SJSA1 (cell line): ENCODE measurements around the gene EVI5L. TPM values are rescaled to one million over a fixed set of nuclear protein-coding genes. Genes with fewer than 3 reads are reported as not detected.

ENCODE experiments used
- DNase-seq, 2 experiments: peaks; one replicate each; pipeline ENCODE4 v3.0.0-alpha.2; 2015 to 2020; ENCODE audit warnings: low spot score in 2 of 2, low read depth in 1 of 2
- H3K27ac ChIP-seq: fragments of 250-450 bp; sonication (Bioruptor Pico); 2 replicates; pipeline ENCODE4 v1.5.1; 2020; ENCODE audit warnings: mild to moderate bottlenecking, moderate library complexity
- H3K27me3 ChIP-seq: fragments of 250-450 bp; sonication (Bioruptor Pico); replicated peaks from 2 replicates; pipeline ENCODE4 v1.5.1; 2020; ENCODE audit warnings: mild to moderate bottlenecking, moderate library complexity
- H3K36me3 ChIP-seq: fragments of 250-450 bp; sonication (Bioruptor Pico); 2 replicates; pipeline ENCODE4 v1.5.1; 2020; ENCODE audit warnings: mild to moderate bottlenecking
- H3K4me1 ChIP-seq: fragments of 250-450 bp; sonication (Bioruptor Pico); replicated peaks from 2 replicates; pipeline ENCODE4 v1.6.1; 2021; ENCODE audit warnings: mild to moderate bottlenecking
- H3K4me3 ChIP-seq: fragments of 250-450 bp; sonication (Bioruptor Pico); 2 replicates; pipeline ENCODE4 v1.5.1; 2020; ENCODE audit warnings: mild to moderate bottlenecking
- H3K9me3 ChIP-seq: fragments of 250-450 bp; sonication (Bioruptor Pico); replicated peaks from 2 replicates; pipeline ENCODE4 v1.5.1; 2020; ENCODE audit warnings: mild to moderate bottlenecking
- total RNA-seq: library from RNA; depleted of rRNA; stranded (reverse); fragments of >200 nt; shearing (Covaris generic); gene quantifications from 2 replicates; pipeline ENCODE4 v1.2.3, GENCODE V29; 2014

EVI5L gene
- total RNA-seq, 1 experiment from 2014 or later: 16.3 TPM

DNA sequence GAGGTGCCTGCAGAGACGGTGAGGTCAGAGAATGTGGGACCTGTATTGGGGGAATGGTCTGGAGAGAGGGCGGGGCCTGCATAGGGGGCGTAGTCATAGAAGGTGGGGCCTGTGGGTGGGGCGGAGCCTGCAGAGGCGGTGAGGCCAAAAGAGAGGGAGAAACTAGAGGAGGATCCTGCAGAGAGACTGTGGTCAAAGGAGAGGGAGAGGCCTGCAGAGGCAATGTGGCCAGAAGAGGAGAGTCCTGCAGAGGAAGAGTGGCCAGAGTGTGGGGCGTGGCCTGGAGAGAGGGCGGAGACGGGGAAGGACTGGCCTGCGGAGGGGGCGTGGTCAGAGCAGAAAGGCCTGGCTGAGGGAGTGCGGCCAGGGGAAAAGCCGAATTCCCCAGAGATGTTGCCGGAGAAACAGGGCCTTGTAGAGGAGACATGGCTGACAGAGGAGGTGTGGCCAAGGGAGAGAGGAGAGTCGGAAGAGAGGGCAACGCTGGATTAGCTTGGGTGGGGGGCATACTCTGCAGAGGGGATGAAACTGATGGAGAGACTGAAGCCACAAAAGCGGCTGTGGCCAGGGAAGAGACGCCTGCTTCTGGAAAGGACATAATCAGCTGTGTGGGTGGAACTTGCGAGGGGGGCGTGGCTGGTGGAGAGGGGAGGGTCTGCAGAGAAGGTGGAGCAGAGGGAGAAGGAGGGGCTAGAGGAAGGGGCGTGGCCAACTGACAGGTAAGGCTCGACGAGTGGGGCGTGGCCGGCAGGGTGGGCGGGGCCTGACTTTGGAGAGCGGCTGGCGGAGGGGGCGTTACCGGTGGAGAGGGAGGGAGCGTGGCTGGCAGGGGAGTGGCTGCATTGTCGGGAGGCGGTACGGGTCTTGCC lies 41.7 kb downstream of the EVI5L start:
- Histone ChIP-seq H3K27me3 (peaks cover 39% of the 10 kb centered on the region), H3K36me3 (no peaks in the 10 kb centered on the region), H3K9me3 (no peaks in the 10 kb centered on the region; the same call in 1 of the 2 replicates), H3K4me1 (peaks cover 28% of the 10 kb centered on the region), H3K27ac (no peak overlapping the region), H3K4me3 (no peak overlapping the region)
- peak; percentile 85 to 91 for DNase-seq

- Histone ChIP-seq H3K27me3 (peaks cover 41% of the 10 kb centered on the region), H3K4me1 (peaks cover 28% of the 10 kb centered on the region), H3K27ac (no peak overlapping the region), H3K4me3 (no peak overlapping the region), H3K36me3 (no peaks in the 10 kb centered on the region), H3K9me3 (no peaks in the 10 kb centered on the region; the same call in 1 of the 2 replicates)
- peak in 1 of 2 experiments; percentile 42 for DNase-seq
Measured at GRCh38 chr19:7872306-7873204, 42.5 kb downstream of the EVI5L start.

DNA sequence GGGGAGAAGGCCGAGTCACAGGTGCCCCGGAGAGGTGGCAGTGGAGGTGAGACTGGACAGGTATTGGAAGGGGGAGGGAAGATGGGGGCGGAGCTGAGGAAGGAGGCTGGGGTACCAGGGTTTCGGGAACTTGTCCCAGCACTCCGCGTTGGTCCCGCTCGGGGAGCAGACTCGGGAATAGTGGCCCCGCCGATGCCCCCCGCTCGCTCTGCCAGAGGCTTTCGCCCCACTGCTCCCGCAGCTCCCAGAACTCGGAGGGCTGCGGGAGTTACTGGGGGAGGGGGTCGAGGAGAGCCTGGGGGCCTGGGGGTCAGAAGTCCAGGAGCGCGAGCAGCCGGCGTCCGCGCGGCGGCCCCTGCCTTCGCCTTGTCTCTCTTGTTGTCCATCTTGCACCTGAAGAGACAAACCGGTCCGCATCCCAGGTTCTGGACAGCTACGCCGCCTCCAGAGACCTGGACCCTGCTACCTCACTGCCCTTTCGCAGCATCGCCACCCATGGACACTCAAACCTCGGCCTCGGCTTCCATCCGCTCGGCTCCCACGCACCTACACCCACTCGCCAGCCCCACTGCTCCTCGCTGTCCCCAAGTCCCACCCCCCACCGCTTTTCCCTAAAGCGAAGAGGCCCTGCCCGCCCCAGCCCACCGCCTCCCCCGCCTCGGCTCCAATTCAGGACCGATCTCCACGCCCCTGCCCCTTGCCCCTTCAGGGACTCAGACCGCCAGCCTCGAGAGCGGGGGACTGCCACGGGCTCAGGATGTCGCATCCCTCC lies 43.5 kb downstream of the EVI5L start:
- Histone ChIP-seq H3K27ac (no peak overlapping the region), H3K4me1 (peaks cover 26% of the 10 kb centered on the region), H3K36me3 (no peaks in the 10 kb centered on the region), H3K27me3 (peaks cover 39% of the 10 kb centered on the region), H3K4me3 (no peak overlapping the region), H3K9me3 (no peaks in the 10 kb centered on the region; the same call in 1 of the 2 replicates)
- DNase-seq: peak in 1 of 2 experiments; percentile 42

DNA sequence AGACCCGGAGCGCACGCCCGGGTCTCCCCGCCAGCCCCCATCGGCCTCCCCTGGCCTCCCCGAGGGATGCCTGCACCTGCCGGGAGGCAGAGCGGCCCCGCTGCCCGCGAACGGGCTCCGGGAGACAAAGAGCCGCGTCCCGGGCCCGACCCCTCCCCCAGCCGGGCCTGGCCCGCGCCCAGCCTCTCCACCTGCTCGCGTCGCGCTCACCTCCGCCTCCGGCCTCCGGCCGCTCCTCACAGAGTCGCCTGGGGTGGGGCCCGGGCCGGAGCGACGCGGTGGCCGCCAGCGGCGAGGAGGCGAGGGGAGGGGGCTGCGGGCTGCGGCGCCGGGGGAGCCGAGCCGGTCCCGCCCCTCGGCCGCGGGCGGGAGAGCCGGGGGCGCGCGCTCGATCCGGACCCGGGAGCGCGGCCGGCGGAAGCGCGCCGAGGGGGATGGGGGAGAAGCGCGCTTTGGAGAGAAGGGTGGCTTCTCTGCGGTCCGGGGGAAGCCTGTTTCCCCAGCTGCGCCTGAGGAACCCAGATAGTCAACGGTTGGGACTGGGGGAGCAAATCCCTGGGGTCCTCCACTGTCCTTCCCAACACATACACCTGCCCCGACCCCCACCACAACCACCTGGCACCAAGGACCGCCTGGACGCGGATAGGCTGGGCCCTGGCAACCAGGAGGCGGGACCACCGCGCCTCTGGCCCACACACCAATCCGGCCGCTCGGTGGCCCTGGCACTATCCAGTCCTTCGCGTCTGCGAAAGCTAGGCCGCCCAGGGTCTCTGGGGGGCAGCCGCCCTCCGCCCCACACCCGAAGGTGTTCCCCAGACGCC lies 44.3 kb downstream of the EVI5L start, which contains the start of gene PRR36:
PRR36 (minus strand) TSS at position 315 of the 821 bp plus-strand sequence. CDS start 701 bp downstream, outside the sequence.
- Histone ChIP-seq H3K27me3 (peaks cover 39% of the 10 kb centered on the region), H3K4me1 (peaks cover 18% of the 10 kb centered on the region), H3K9me3 (no peaks in the 10 kb centered on the region; the same call in 1 of the 2 replicates), H3K36me3 (no peaks in the 10 kb centered on the region), H3K27ac (no peak within 1 kb of the TSS), H3K4me3 (no peak within 1 kb of the TSS)
- DNase-seq: no peak

- peaks cover 39% of the 10 kb centered on the region for H3K27me3 ChIP-seq
- no peaks in the 10 kb centered on the region for H3K9me3 ChIP-seq
- no peak overlapping the region for H3K27ac ChIP-seq
- H3K4me1 ChIP-seq: peaks cover 12% of the 10 kb centered on the region
- H3K36me3 ChIP-seq: no peaks in the 10 kb centered on the region
- no peak for DNase-seq
- no peak overlapping the region for H3K4me3 ChIP-seq
Measured at GRCh38 chr19:7874897-7875273, 44.9 kb downstream of the EVI5L start.

GRCh38 chr19:7877249-7877836 lies 47.3 kb downstream of the EVI5L start:
- H3K4me3 ChIP-seq: no peak overlapping the region
- no peak overlapping the region for H3K27ac ChIP-seq
- peaks cover 2% of the 10 kb centered on the region for H3K4me1 ChIP-seq
- H3K9me3 ChIP-seq: no peaks in the 10 kb centered on the region
- no peaks in the 10 kb centered on the region for H3K36me3 ChIP-seq
- DNase-seq: no peak
- H3K27me3 ChIP-seq: peaks cover 38% of the 10 kb centered on the region

DNA sequence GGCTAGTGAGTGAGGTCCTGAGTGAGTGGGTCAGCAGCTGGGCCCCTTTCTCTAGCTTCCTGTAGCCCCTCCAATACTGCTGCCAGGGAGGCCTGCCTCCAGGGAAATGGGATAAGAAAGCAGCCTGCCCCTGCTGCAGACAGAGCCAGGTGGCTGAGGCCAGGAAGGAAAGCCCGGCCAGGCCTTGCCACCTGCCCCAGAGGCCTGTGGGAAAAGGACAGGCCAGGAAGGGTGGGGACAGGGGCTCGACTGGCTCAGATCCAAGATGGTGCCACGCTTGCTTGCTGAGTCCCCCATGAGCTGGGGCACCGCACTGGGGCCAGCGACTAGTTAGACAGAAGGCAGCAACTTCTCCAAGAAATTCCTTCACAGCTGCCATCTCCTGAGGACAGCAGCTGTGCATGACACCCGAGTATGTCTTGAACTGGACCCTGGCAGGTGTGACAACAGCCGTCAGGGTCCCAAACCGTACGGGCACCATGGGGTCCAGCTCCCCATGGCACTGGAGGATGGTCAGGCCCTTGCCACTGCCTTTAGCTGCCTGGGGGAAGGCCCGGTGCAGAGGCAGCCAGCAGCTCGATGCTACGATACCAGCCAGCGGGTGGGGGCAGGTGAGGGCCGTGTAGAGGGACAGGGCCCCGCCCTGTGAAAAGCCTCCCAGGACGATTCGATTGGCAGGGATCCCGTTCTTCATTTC lies 49.2 kb downstream of the EVI5L start:
- Histone ChIP-seq H3K27ac (no peak overlapping the region), H3K4me3 (no peak overlapping the region), H3K36me3 (no peaks in the 10 kb centered on the region), H3K27me3 (peaks cover 21% of the 10 kb centered on the region), H3K4me1 (no peaks in the 10 kb centered on the region), H3K9me3 (no peaks in the 10 kb centered on the region)
- peak in 1 of 2 experiments; percentile 44 for DNase-seq

DNA sequence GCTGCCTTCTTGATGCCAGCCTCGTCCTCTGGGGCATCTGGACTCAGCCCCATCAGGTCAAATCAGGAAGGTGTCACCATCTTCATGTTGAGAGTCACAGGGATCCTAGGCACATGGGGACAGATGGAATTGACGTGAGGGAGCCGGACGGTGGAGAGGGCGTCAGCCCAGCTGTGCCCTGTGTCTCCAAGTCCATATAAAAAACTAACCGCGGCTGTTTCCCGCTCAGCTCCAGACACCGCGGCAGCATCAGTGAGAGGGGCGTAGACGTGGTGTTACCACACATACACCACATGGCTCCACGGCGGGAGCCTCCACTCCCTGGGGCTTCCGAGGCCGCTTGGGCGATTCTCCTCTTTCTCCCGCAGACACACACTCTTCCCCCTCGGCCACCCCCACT lies 49.8 kb downstream of the EVI5L start:
- Histone ChIP-seq H3K4me3 (no peak overlapping the region), H3K4me1 (no peaks in the 10 kb centered on the region), H3K27me3 (peaks cover 16% of the 10 kb centered on the region), H3K36me3 (no peaks in the 10 kb centered on the region), H3K9me3 (no peaks in the 10 kb centered on the region), H3K27ac (no peak overlapping the region)
- no peak for DNase-seq

DNA sequence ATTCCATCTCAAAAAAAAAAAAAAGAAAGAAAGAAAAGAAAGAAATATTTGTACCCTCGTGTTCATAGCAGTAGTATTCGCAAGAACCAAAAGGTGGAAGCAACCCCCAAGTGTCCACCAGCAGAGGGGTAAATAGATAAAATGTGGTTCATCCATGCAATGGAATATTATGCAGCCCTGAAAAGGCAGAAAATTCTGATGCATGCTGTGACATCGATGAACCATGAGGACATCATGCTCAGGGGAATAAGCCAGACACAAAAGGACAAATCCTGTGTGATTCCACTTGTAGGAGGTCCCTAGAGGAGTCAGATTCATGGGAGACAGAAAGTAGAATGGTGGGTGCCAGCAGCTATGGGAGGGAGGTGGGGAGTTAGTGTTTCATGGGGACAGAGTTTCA lies 51.9 kb downstream of the EVI5L start:
- H3K4me3 ChIP-seq: no peak overlapping the region
- DNase-seq: no peak
- no peaks in the 10 kb centered on the region for H3K36me3 ChIP-seq
- H3K4me1 ChIP-seq: no peaks in the 10 kb centered on the region
- H3K27ac ChIP-seq: no peak overlapping the region
- 0 out of 2 replicates have a peak, but pooled peaks cover 4% of the 10 kb centered on the region for H3K27me3 ChIP-seq
- H3K9me3 ChIP-seq: no peaks in the 10 kb centered on the region

DNA sequence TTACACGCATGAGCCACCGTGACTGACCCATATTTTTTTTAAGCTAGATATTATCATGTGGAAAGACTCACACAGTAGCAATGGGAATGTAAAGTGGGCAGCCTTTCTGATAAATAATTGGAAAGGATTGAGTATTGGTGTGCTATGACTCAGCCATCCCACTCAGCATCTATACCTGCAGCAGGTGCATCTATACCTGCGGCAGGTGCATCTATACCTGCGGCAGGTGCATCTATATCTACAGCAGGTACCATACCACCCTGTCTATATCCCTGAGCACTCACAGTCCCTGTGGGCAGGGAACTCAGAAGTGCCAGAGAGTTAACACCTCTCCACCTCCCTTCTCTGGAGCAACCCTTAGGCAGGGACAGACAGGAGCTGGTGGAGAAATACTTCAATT lies 53.1 kb downstream of the EVI5L start:
- DNase-seq: no peak
- no peak overlapping the region for H3K27ac ChIP-seq
- no peaks in the 10 kb centered on the region for H3K9me3 ChIP-seq
- peaks cover 1% of the 10 kb centered on the region; the same call in 1 of the 2 replicates for H3K4me1 ChIP-seq
- no peaks in the 10 kb centered on the region for H3K36me3 ChIP-seq
- H3K4me3 ChIP-seq: no peak overlapping the region
- no peaks in the 10 kb centered on the region for H3K27me3 ChIP-seq

DNA sequence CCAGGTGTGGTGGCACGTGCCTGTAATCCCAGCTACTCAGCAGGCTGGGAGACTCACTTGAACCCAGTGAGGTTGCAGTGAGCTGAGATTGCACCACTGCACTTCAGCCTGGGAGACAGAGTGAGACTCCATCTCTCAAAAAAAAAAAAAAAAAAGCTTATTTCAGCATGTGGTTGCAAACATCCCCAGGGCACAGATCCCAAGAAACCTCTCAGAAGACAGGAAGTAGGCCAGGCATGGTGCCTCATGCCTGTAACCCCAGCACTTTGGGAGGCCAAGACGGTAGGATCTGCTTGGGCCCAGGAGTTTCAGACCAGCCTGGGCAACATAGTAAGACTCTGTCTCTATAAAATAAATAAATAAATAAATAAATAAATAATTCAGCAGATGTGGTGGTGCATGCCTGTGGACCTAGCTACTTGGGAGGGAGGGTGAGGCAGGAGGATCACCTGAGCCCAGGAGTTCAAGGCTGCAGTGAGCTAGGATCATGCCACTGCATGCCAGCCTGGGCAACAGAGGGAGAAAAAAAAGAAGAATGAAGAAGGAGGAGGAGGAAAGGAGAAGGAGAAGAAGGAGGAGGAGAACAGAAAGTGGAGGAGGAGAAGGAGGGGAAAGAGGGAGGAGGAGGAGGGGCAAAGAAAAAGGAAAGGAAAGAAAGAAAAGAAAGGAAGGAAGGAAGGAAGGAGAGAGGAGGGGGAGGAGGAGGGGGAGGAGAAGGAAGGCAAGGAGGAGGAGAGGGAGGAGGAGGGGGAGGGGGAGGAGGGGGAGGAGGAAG lies 54.0 kb downstream of the EVI5L start:
- Histone ChIP-seq H3K27ac (no peak overlapping the region), H3K4me3 (no peak overlapping the region), H3K4me1 (peaks cover 9% of the 10 kb centered on the region; the same call in 1 of the 2 replicates), H3K36me3 (no peaks in the 10 kb centered on the region), H3K27me3 (no peaks in the 10 kb centered on the region), H3K9me3 (no peaks in the 10 kb centered on the region)
- DNase-seq: no peak
